NCI-H2196 treated with DMSO at 0.1 percent for 48 hours (cell line): ENCODE data around the gene MCUB.
"Not testable (repeated sequence)": the region's sequence is repeated elsewhere in the genome, so short reads cannot be mapped to it uniquely, and the experiment has no call there.

ENCODE experiments used
- DNase-seq: peaks from one replicate; lab custom pipeline; 2025; ENCODE audit not compliant: unreplicated experiment; lab: John Stamatoyannopoulos, UW

Gene MCUB

DNA sequence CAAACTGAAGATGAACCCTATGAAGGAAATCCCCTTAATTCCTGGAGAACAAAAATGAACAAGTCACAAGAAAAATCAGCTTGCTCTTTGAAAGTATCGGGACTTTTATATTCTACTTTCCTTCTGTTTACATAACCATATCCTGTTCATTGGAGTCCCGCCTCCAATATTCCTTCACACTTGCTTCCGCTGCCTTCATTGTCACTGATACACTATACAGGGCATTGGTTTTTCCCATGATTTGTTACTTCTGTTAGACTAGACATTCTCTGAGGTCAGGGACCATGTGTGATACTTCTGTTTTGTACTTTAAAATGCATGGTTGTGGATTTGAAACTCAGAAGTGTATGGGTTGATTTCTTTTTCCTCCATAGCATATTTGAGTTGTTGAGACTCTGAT lies 18.8 kb downstream of the MCUB start:
- DNase-seq: no peak

- DNase-seq: not testable (repeated sequence)
These were observed 20.0 kb downstream of the MCUB start for GRCh38 chr4:109579997-109580396.

DNA sequence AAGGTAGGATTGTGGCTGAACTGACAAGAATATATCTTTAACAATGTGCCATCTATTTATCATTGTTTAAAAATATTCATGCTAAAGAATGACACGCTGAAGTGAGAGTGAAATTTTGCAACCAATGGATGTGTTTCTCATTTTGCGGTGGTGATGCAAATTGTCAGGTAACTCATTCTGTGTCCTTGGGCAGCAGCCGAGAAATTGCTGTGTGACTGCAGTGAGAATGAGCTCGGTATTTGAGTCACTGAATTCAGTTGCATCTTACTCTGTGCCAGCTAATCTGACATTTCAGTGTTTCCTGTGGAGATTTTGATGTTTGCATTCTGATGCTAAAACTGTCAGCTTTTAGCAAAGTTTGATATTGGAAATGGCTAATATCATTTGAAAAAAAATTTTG lies 28.1 kb downstream of the MCUB start:
- no peak for DNase-seq

- DNase-seq: no peak
These were observed 29.1 kb downstream of the MCUB start for GRCh38 chr4:109589119-109589518.

- DNase-seq: no peak
These were observed 29.6 kb downstream of the MCUB start for GRCh38 chr4:109589605-109590004.

GRCh38 chr4:109590905-109591304 lies 30.9 kb downstream of the MCUB start:
- DNase-seq: no peak

GRCh38 chr4:109592367-109592766 lies 32.3 kb downstream of the MCUB start:
- DNase-seq: no peak

- DNase-seq: not testable (repeated sequence)
These were observed 35.1 kb downstream of the MCUB start for GRCh38 chr4:109595123-109595522.

- not testable (repeated sequence) for DNase-seq
These were observed 36.5 kb downstream of the MCUB start for GRCh38 chr4:109596420-109597085.

GRCh38 chr4:109599046-109599652 lies 39.1 kb downstream of the MCUB start:
- no peak for DNase-seq

- DNase-seq: no peak
These were observed 40.4 kb downstream of the MCUB start for GRCh38 chr4:109600431-109600830.

- DNase-seq: no peak
These were observed 41.3 kb downstream of the MCUB start for GRCh38 chr4:109601336-109601735.

GRCh38 chr4:109607976-109608375 lies 47.9 kb downstream of the MCUB start:
- DNase-seq: no peak

DNA sequence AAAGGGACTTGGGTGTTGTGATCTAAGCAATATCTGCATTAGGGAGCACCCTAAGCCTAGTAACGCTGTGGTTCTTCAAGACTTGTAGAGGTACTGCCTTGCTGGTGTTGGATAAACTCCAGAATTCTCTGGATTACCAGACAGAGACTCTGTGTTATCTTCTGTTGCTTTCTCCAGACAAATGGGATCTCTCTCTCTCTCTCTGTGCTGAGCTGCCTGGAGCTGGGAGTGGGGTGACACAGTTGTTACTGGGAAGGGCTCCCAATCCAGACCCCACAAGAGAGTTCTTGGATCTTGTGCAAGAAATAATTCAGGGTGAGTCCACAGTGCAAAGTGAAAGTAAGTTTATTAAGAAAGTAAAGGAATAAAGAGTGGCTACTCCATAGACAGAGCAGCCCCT lies 48.8 kb downstream of the MCUB start:
- no peak for DNase-seq

DNA sequence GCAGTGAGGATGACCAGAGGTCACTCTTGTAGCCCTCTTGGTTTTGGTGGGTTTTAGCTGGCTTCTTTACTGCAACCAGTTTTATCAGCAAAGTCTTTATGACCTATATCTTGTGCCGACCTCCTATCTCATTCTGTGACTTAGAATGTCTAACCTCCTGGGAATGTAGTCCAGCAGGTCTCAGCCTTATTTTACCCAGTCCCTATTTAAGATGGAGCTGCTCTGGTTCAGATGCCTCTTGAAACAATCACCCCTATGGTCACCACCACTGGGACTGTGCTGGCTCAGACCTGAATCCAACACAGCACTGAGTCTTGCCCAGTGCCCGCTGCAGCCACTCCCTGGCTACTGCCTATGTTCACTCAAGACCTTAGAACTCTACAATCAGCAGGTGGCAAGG lies 49.4 kb downstream of the MCUB start:
- DNase-seq: no peak

DNA sequence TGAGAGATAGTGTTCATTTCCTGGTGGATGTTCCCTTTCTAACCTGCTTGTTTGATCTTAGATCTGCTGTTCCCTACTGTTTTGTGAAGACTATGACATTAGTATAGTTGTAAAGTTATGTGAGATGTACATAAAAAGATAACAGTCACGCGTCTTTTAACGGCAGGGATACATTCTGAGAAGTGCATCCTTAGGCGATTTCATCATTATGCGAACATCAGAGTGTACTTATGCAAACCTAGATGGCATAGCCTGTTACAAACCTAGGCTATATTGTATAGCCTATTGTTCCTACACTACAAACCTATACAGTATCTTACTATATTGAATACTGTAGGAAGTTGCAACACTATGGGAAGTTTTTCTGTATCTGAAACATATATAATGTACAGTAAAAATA lies 50.4 kb downstream of the MCUB start:
- no peak for DNase-seq

- DNase-seq: no peak
These were observed 51.1 kb downstream of the MCUB start for GRCh38 chr4:109611045-109611646.

DNA sequence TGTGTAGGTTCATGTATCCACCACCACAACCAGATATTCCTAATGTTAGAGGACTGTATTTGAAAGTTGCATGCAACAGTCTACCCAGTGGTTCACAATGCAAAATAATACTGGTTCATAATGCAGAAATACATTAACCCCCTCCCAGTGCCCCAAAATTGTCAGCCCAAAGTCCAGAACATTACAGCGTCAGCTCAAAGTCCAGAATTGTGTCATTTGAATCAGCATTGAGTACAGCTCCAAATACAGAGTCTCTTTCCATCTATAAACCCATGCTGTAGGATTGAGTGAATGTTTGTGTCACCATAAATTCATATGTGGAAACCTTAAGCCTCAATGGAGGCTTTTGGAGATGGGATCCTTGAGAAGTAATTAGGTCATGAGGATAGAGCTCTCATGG lies 54.0 kb downstream of the MCUB start:
- DNase-seq: no peak

DNA sequence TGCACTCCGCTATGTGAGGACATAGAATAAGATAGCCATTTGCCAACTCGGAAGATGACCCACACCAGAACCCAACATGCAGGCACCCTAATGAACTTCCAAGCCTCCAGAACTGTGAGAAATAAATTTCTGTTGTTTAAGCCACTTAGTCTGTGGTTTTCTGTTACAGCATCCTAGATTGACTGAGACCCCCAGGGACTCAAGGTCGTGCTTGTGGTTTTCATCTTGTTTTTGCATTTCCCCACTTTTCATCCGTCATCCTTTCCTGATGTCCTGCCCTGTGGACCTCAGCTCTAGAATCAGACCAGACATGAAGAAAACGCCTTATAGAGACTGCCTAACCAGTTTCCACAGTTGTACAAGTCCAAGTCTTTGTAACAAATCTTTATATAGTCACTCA lies 54.4 kb downstream of the MCUB start:
- no peak for DNase-seq

DNA sequence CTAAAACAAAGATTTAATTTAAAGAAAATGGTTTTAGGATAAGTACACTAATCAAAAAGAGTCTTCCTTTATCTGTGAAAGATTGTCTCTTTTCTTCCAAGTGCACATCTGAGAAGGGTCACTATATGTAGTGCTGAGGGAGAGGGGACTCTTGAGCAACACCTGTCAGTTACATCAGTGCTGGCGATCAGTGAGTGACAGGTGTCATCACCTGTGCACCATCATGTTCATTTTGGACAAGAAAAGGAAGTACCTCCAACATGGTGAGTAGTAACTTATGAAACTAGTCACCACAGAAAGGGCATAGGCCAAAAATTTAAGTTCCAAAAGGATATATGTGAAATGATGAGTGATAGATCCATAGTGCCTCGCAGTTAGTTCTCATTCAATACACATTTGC lies 55.7 kb downstream of the MCUB start:
- no peak for DNase-seq

DNA sequence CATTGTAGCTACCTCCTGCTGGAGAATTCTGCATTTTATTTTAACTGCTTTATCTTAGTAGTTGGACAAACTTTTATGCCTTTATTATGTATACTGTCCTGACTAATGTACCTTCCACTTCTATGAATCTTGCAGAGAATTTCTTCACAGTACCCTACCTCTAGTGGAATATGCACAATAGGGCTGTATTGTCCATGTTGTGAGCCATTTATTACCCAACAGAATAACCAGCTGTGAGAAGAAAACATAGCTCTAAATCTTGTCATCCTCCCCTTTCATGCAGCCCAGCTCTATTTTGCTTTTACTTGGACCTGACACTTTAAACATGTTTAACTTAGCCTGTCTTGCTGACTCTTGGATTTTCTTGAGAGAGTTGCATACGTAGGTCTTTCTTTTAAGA lies 56.2 kb downstream of the MCUB start:
- DNase-seq: no peak

- no peak for DNase-seq
These were observed 62.6 kb downstream of the MCUB start for GRCh38 chr4:109622626-109623025.

DNA sequence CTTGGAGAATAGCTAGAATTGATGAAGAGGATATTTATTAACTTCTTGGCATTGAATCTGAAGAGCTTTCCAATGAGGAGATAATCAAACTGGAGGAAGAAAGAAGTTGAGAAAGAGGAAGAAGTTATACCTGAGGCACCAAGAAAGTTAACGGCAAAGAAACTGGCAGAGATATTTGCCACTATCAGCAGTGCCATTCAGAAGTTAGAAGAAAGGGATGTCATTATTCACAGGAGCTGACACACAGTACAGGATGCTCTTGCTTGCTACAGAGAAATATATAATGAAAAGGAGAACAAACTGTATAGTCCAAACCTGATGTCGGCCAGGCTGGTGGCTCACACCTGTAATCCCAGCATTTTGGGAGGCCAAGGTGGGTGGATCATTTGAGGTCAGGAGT lies 64.5 kb downstream of the MCUB start:
- no peak for DNase-seq
